GM06990 (cell line): ENCODE results near the gene GNG7.
"Not testable (repeated sequence)": the region's sequence is repeated elsewhere in the genome, so short reads cannot be mapped to it uniquely, and the experiment has no call there.

Experiments used
- DNase-seq: peaks from one replicate; pipeline ENCODE4 v3.0.0-alpha.2; 2011; ENCODE audit not compliant: insufficient read length; ENCODE audit errors: extremely low read depth
- H3K27me3 ChIP-seq: replicated peaks from 2 replicates; pipeline ENCODE4 v1.6.0; 2011; ENCODE audit warnings: low read length; ENCODE audit not compliant: control insufficient read depth, insufficient read depth
- H3K36me3 ChIP-seq: 2 replicates; pipeline ENCODE4 v1.5.1; 2011; ENCODE audit warnings: low read length; ENCODE audit not compliant: control insufficient read depth, insufficient read depth
- H3K4me3 ChIP-seq: replicated peaks from 2 replicates; pipeline ENCODE4 v1.5.1; 2011; ENCODE audit warnings: low read depth, mild to moderate bottlenecking, control low read depth, low read length
- CTCF ChIP-seq: IDR thresholded peaks from 2 replicates; pipeline ENCODE4 v1.5.1; 2011; ENCODE audit warnings: low read length, control low read depth, mild to moderate bottlenecking, inconsistent platforms; ENCODE audit not compliant: insufficient read depth, poor library complexity, severe bottlenecking

GNG7 gene

GRCh38 chr19:2475702-2476450, 226.6 kb downstream of the GNG7 start, which contains the start of gene GADD45B:
Gene GADD45B, plus strand, starts transcription at chr19:2476127. Its CDS starts 232 bp downstream, at chr19:2476359.
- no peaks in the 10 kb centered on the region for H3K27me3 ChIP-seq
- no peak for TF ChIP-seq CTCF
- H3K4me3 ChIP-seq = peak within 1 kb of the TSS; percentile 92
- DNase-seq = peak; percentile 98
- H3K36me3 ChIP-seq = peaks cover 11% of the 10 kb centered on the region

GRCh38 chr19:2475018-2475701, 227.3 kb downstream of the GNG7 start:
- Histone ChIP-seq H3K4me3 (peak overlapping the region; percentile 60), H3K27me3 (no peaks in the 10 kb centered on the region), H3K36me3 (peaks cover 11% of the 10 kb centered on the region)
- DNase-seq = peak; percentile 83
- no peak for TF ChIP-seq CTCF

- Histone ChIP-seq H3K27me3 (no peaks in the 10 kb centered on the region), H3K36me3 (peaks cover 11% of the 10 kb centered on the region), H3K4me3 (peak overlapping the region; percentile 60)
- peak; percentile 80 for TF ChIP-seq CTCF
- peak; percentile 90 for DNase-seq
These were observed 228.1 kb downstream of the GNG7 start for GRCh38 chr19:2474232-2475017.

- not testable (repeated sequence) for H3K36me3 ChIP-seq, H3K27me3 ChIP-seq, H3K4me3 ChIP-seq, DNase-seq
These were observed 232.6 kb downstream of the GNG7 start for GRCh38 chr19:2469915-2470200.

GRCh38 chr19:2469102-2469914, 233.2 kb downstream of the GNG7 start:
- peak; percentile 74 for DNase-seq
- H3K36me3 ChIP-seq = no peaks in the 10 kb centered on the region
- H3K4me3 ChIP-seq = no peak overlapping the region
- no peaks in the 10 kb centered on the region for H3K27me3 ChIP-seq
- TF ChIP-seq CTCF = no peak
